Thoracic aorta (tissue), 2 donors: ENCODE measurements around the gene OR11H7. TPM values are rescaled to one million over a fixed set of nuclear protein-coding genes. Genes with fewer than 3 reads are reported as not detected.
"Not testable (repeated sequence)": the region's sequence is repeated elsewhere in the genome, so short reads cannot be mapped to it uniquely, and the experiment has no call there.

ENCODE experiments used
- ATAC-seq: fragments of 150-250 bp; one replicate; pipeline ENCODE4 v1.8.0; 2017; ENCODE audit warnings: low read depth; ENCODE audit not compliant: insufficient number of reproducible peaks, low FRiP score
- DNase-seq: peaks from one replicate; pipeline ENCODE4 v3.0.0-alpha.2; 2020; ENCODE audit warnings: low spot score
- H3K27ac ChIP-seq, 2 donors: fragments of 200-600 bp; sonication (generic); 1 replicate in 1 of 2; 2 replicates in 1 of 2; pipeline ENCODE4 v1.5.1; 2016; ENCODE audit warnings: mild to moderate bottlenecking in 2 of 2, moderate library complexity in 2 of 2
- H3K27me3 ChIP-seq: fragments of 200-600 bp; sonication (generic); replicated peaks from 2 replicates; pipeline ENCODE4 v1.6.0; 2016; ENCODE audit warnings: mild to moderate bottlenecking; ENCODE audit not compliant: insufficient read depth
- H3K36me3 ChIP-seq: fragments of 200-600 bp; sonication (generic); one replicate; pipeline ENCODE4 v1.5.1; 2016
- H3K4me1 ChIP-seq, 2 donors: fragments of 200-600 bp; sonication (generic); 1 replicate in 1 of 2; 2 replicates in 1 of 2; pipeline versions ENCODE4 v1.5.1 to v1.6.0; 2016; ENCODE audit warnings: low read depth in 2 of 2, mild to moderate bottlenecking in 1 of 2; ENCODE audit not compliant: control insufficient read depth in 1 of 2
- H3K4me3 ChIP-seq: fragments of 200-600 bp; sonication (generic); 2 replicates; pipeline ENCODE4 v1.5.1; 2016; ENCODE audit warnings: mild to moderate bottlenecking
- H3K9me3 ChIP-seq: fragments of 200-600 bp; sonication (generic); 2 replicates; pipeline ENCODE4 v1.5.1; 2016
- CTCF ChIP-seq: fragments of 200-600 bp; sonication (generic); IDR thresholded peaks from one replicate; pipeline ENCODE4 v1.5.1; 2019; ENCODE audit warnings: antibody characterized with exemption
- total RNA-seq, 2 donors: library from RNA; depleted of rRNA; stranded (reverse); fragments of >200 nt; gene quantifications; one replicate each; pipeline versions ENCODE4 v1.1.0 to v1.2.3, GENCODE V29; 2016

Gene OR11H7
- total RNA-seq, 2 donors from 2014 or later = not detected

- no peak overlapping the region for H3K4me3 ChIP-seq
- no peaks in the 10 kb centered on the region for H3K4me1 ChIP-seq
- no peaks in the 10 kb centered on the region for H3K9me3 ChIP-seq
- H3K27me3 ChIP-seq = no peaks in the 10 kb centered on the region
- no peaks in the 10 kb centered on the region for H3K36me3 ChIP-seq
- DNase-seq (no peak), ATAC-seq (no peak)
- H3K27ac ChIP-seq = no peak overlapping the region
- no peak for TF ChIP-seq CTCF
These were observed 9.7 kb upstream of the OR11H7 start for GRCh38 chr14:20219033-20219432.

GRCh38 chr14:20223410-20223809, 5.4 kb upstream of the OR11H7 start, which contains the start of gene OR11H6:
TSS of gene OR11H6 (plus strand) at chr14:20223710. CDS start at chr14:20223710, 0 bp downstream.
- Histone ChIP-seq H3K4me3 (no peak within 1 kb of the TSS), H3K27me3 (no peaks in the 10 kb centered on the region), H3K9me3 (no peaks in the 10 kb centered on the region), H3K36me3 (no peaks in the 10 kb centered on the region), H3K27ac (no peak within 1 kb of the TSS), H3K4me1 (no peaks in the 10 kb centered on the region)
- DNase-seq (no peak), ATAC-seq (no peak)
- TF ChIP-seq CTCF = no peak

- not testable (repeated sequence) for H3K4me1 ChIP-seq
These were observed 6.6 kb downstream of the OR11H7 start for GRCh38 chr14:20235415-20235814.

GRCh38 chr14:20247646-20248246, 19.0 kb downstream of the OR11H7 start:
- Histone ChIP-seq H3K4me3 (no peak overlapping the region), H3K27me3 (no peaks in the 10 kb centered on the region), H3K4me1 (no peaks in the 10 kb centered on the region), H3K27ac (no peak overlapping the region), H3K36me3 (no peaks in the 10 kb centered on the region), H3K9me3 (no peaks in the 10 kb centered on the region)
- TF ChIP-seq CTCF = no peak
- DNase-seq (no peak), ATAC-seq (no peak)

More at GRCh38 chr14:20235415-20235814, 6.6 kb downstream of the OR11H7 start:
- not testable (repeated sequence) for H3K4me3 ChIP-seq, H3K36me3 ChIP-seq, H3K9me3 ChIP-seq, H3K27ac ChIP-seq, DNase-seq, H3K27me3 ChIP-seq, ATAC-seq

- Histone ChIP-seq H3K9me3 (no peaks in the 10 kb centered on the region), H3K4me3 (no peak overlapping the region), H3K27ac (no peak overlapping the region), H3K4me1 (no peaks in the 10 kb centered on the region), H3K27me3 (no peaks in the 10 kb centered on the region), H3K36me3 (no peaks in the 10 kb centered on the region)
- DNase-seq (no peak), ATAC-seq (no peak)
- TF ChIP-seq CTCF = no peak
These were observed 33.9 kb downstream of the OR11H7 start for GRCh38 chr14:20262642-20263128.

- ATAC-seq = not testable (repeated sequence)
These were observed 35.6 kb downstream of the OR11H7 start for GRCh38 chr14:20264361-20264760.

More at GRCh38 chr14:20264361-20264760, 35.6 kb downstream of the OR11H7 start:
- not testable (repeated sequence) for H3K9me3 ChIP-seq, H3K27ac ChIP-seq, H3K4me1 ChIP-seq, H3K4me3 ChIP-seq, H3K27me3 ChIP-seq, H3K36me3 ChIP-seq, DNase-seq
